Right ventricle myocardium inferior (tissue), 1 donor: ENCODE data around the gene FCN1. TPM values are rescaled to one million over a fixed set of nuclear protein-coding genes. Genes with fewer than 3 reads are reported as not detected.
A peak's percentile ranks its signal among the peaks of the same experiment; 100 is the strongest.
"Not testable (repeated sequence)": the region's sequence is repeated elsewhere in the genome, so short reads cannot be mapped to it uniquely, and the experiment has no call there.

Experiments
- ATAC-seq: fragments of 200-7000 bp; cut with Tn5 transposase; one replicate; pipeline ENCODE4 v1.9.1; 2020; ENCODE audit warnings: mild to moderate bottlenecking, moderate library complexity
- DNase-seq: peaks from one replicate; pipeline ENCODE4 v3.0.0; 2021; ENCODE audit errors: missing footprints
- intact Hi-C: fragments of 100-400 bp; cut with DNase I; formaldehyde crosslinking; loops from one replicate; pipeline ENCODE4 v1.11.0; 2022
- total RNA-seq: library from RNA; stranded (reverse); fragmentation: NEBNext Ultra II Directional; extraction: Animal tissue kit (Norgen Biotek cat#: 25700); gene quantifications from one replicate; pipeline ENCODE4 v1.2.1, GENCODE V29; 2021
- donor health status: DM: no; HTN: yes; CAD: no; lungs with severe emphysema.

The FCN1 gene
- total RNA-seq, 1 donor from 2014 or later = 5.7 TPM

DNA sequence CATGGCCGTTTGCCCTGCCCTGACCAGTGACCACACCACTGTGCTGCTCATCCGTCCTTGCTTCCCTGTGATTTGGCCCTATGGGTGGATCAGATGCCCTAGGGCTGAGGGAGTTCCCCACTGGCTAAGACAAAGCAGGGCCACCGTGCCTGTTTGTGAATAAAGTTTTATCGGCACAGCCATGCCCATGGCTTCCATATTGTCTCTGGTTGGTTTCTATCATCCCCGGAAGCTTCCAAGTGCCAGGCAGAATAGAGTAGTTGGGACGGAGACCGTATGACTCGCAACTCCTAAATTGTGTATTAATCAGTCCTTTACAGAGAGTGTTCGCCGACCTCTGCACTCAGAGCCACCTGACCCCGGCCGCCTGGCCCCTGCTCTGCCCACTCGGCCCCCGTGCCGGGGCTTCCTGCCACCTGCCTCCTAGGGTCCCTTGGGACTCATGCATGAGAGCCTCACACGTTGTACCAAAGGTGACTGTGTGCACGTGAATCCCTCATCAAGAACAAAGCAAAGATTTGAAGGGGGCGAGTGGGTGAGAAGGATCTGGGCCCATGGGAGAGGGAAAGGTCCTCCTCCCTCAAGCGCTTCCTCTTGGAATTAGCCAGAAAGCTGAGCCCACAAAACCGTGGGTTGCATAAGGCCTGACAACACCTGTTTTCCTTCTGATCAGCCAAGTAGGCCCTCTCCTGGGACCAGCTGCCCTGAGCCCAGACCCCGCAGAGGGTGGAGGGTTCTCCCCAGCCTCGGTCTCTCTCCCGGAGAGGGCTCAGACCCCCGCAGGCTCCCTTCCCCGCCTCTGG, 48.8 kb downstream of the FCN1 start:
- DNase-seq = no peak
- intact Hi-C loops = no loop called here
- ATAC-seq = no peak

DNA sequence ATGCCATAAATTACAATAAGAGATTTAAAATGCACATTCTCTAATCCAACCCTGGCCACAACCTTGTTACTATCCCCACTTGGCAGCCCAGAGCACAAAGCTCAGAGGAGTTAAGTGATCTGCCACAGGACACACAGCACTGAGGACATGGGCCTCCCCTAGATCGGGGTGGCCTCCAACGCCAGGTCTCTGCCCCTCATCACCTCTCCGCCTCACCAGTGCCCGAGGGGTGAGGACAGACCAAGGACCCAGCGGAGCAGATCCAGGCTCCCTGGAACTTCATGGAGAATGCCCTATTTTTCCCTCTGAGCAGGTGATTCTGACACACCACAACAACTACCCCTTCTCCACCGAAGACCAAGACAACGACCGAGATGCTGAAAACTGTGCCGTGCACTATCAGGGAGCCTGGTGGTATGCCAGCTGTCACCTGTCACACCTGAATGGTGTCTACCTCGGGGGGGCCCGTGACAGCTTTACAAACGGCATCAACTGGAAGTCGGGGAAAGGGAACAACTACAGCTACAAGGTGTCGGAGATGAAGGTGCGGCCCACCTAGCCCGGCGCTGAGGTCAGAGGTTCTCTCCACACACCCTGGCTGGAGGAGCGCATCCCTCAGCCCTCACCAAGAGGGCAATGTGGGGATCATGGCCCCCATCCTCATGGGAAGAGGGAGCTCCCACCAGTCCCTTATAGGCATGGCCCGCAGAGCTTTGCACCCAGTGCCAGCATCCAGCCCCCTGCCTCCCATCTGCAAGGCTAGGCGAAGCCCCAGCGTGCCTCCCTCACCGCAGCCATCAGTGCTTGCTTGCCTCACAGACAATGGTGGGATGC, 49.6 kb downstream of the FCN1 start:
- DNase-seq = no peak
- intact Hi-C loops = no loop called here
- no peak for ATAC-seq

GRCh38 chr9:134864821-134865190, 52.9 kb downstream of the FCN1 start:
- intact Hi-C loops = no loop called here
- DNase-seq (no peak), ATAC-seq (no peak)

DNA sequence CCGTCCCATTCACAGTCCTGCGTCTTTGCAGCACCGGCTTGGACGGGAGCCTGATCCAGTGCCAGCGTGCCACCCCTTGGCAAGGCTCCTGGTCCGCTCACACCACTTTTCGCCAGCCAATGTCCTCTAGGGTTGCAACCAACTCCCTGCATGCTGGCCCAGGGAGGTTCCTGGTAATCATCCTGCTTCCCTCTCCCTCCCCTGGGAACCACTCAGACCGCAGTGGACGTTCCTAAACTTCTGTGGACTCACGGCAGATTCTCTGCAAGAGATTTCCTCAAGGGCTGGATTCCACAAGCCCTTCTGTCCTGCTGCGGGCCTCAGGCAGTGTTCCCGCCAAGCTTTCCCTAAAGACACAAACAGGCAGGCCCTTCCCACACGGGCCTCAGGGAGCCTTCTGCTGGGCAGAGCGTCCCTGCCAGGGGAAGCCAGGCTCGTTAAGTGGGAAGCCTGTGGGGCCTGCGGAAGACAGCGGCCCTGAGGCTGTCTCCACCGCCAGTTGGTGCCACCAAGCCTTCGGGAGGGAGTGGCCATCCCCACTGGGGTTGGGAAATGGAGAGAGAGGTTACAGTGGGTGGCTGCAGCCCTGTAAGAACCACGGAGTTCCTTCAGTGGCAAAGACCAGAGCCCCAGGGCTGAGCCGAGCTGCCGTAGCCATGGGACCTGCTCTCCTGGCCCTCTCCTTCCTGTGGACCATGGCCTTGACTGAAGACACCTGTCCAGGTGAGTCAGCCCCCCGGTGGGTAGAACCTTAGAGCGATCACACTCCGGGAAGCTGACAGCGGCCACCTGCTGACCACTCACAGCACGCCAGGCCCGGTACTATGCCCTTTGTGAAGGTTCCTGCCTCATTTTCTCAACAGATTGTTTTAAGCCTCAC, 53.5 kb downstream of the FCN1 start:
- DNase-seq (no peak), ATAC-seq (peak; percentile 87)
- intact Hi-C loops = no loop called here

DNA sequence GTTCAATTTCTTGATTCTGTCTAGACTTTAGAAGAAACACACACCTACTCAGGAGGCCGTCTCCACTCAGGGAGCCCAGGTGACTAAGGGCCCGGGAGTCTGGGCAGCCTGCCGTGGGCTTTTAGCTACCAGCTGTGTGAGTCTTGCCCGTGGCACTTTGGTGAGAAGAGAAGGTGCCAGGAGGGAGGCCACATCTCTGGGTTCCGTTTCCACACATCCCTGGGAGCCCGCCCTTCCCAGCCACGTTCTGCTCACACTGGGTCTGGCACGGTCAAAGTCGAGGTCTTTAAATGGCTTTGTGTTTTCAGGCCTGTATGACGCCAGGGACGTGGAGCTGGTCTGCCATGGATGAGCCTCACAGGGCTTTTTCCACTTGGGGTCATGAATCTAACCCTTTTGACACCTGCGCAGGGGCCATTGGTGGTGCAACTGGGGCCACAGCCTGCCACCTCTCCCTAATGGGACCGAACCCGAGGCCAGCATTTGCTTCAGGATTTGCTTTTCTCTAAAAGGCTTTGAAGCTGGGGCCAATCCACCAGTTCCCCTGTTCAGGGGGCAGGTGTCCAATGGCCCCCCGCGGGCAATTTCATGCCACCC, 54.3 kb downstream of the FCN1 start:
- intact Hi-C loops = no loop called here
- no peak for ATAC-seq
- DNase-seq = no peak

DNA sequence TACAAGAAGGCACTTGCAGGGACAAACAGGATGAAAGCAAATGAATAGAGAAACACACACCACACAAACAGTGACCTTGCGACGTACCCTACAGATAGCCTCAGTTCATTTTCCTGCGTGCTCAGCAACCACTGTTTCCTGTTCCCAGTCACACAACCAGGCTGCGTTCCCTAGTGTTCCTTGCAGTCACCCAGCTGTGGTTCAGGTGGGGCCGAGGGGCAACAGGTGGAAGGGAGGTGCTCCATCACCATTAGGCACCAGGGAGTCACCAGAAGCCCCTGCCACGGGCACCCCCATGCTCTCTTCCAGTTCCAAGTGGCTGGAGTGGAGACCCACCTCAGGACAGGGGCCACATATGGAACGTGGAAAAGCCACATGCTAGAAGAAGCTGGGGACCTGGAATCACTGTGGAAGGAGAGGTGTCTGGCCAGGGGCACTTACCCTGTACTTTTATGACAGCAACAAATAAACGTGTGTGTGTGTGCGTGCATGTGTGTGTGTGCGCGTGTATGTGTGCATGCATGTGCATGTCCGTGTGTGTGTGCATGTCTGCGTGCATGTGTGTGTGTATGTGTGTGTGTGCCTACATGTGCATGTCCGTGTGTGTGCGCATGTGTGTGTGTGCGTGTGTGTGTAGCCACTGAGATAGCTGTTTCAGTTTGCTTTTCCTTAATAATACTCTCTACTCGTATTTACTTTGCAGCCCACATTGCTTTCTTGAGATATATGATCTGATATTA, 55.9 kb downstream of the FCN1 start:
- ATAC-seq (no peak), DNase-seq (no peak)

DNA sequence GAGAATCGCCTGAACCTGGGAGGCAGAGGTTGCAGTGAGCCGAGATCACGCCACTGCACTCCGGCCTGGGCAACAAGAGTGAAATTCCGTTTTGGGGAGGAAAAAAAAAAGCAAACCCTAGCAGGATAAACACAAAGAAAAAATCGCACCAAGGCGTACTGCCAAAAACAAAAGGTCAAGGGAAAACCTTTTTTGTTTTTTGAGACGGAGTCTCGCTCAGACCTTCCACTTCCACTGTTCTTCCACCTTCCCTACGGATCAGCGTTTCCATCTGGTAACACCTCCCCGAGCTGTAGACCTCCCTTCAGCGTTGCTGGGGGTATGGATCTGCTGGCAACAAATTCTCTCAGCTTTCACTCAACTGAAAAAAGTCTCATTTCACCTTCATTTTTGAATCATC, 57.2 kb downstream of the FCN1 start:
- no peak for DNase-seq
- intact Hi-C loops = no loop called here
- no peak for ATAC-seq

More for the DNA sequence above, 55.9 kb downstream of the FCN1 start:
- intact Hi-C loops = no loop called here

- no peak for DNase-seq
- no peak for ATAC-seq
- intact Hi-C loops = no loop called here
Observed at GRCh38 chr9:134858051-134858841, 59.5 kb downstream of the FCN1 start.

DNA sequence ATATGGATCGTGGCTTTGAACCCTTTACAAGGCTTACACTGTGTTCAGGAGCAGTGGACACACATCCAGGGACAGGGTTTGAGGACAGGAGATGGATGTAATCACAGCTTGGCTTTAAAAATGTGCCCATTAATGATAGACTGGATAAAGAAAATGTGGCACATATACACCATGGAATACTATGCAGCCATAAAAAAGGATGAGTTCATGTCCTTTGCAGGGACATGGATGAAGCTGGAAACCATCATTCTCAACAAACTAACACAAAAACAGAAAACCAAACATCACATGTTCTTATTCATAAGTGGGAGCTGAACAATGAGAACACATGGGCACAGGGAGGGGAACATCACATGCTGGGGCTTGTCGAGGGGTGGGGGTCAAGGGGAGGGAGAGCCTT, 60.3 kb downstream of the FCN1 start:
- ATAC-seq = not testable (repeated sequence)

GRCh38 chr9:134855900-134856377, 61.8 kb downstream of the FCN1 start:
- ATAC-seq (no peak), DNase-seq (no peak)
- intact Hi-C loops = no loop called here

More for the DNA sequence above, 60.3 kb downstream of the FCN1 start:
- DNase-seq, intact Hi-C loops: not testable (repeated sequence)

Other genes with a start within 250 kb of the FCN1 start
- not detected for gene FCN2, start 37.1 kb downstream of the FCN1 start, total RNA-seq
- gene OLFM1, start 169.8 kb upstream of the FCN1 start, total RNA-seq = 17.9 TPM